Measurements from ENCODE around the gene SERP2. TPM values are rescaled to one million over a fixed set of nuclear protein-coding genes. Genes with fewer than 3 reads are reported as not detected.

SERP2 gene
- total and polyA plus RNA-seq, 9 of the 15 experiments (the other 6 are each of a cell fraction or from before 2014, with no cell fraction given): 0.13 TPM; not detected in 8

GRCh38 chr13:44382635-44383145 lies 9.1 kb downstream of the SERP2 start (continued):
- TF ChIP-seq TSHZ1 (CRISPR knock-in tag; IDR thresholded peaks at IDR 0.05): no peak
- no peak for TF ChIP-seq ZNF668 (CRISPR knock-in tag; IDR thresholded peaks at IDR 0.05)
- peak; percentile 50; the same call in 1 of the 2 replicates for TF ChIP-seq CREM (IDR thresholded peaks at IDR 0.05; ENCODE audit: low read depth)
- TF ChIP-seq ZNF143 (CRISPR knock-in tag; IDR thresholded peaks at IDR 0.05): no peak
- no peak for TF ChIP-seq SAP30 (IDR thresholded peaks at IDR 0.05; ENCODE audit: borderline replicate concordance, insufficient read depth, low read depth, low read length, poor library complexity, severe bottlenecking)
- TF ChIP-seq RBM22 (IDR thresholded peaks at IDR 0.05; ENCODE audit: low read depth, low read length, poor library complexity, severe bottlenecking): no peak
- TF ChIP-seq POLR2H (tag; IDR thresholded peaks at IDR 0.05; ENCODE audit: low read depth): no peak
- TF ChIP-seq ZNF12 (CRISPR knock-in tag; IDR thresholded peaks at IDR 0.05): no peak
- no peak for TF ChIP-seq RERE (CRISPR knock-in tag; IDR thresholded peaks at IDR 0.05; ENCODE audit: borderline replicate concordance)
- no peak for TF ChIP-seq ZBTB33 (CRISPR knock-in tag; IDR thresholded peaks at IDR 0.05)
- peak in 1 of 2 experiments; percentile 77; a peak in 2 of 4 replicates for TF ChIP-seq HDAC1 (IDR thresholded peaks at IDR 0.05)
- no peak for TF ChIP-seq ZNF778 (CRISPR knock-in tag; IDR thresholded peaks at IDR 0.05)
- no peak; the same call in 1 of the 2 replicates for TF ChIP-seq ZNF274 (IDR thresholded peaks at IDR 0.05; ENCODE audit: borderline replicate concordance, low read depth, low read length)
- TF ChIP-seq SIN3A (IDR thresholded peaks at IDR 0.05; ENCODE audit: borderline replicate concordance in 2 of 2, control insufficient read depth in 1 of 2, low read depth in 2 of 2, low read length in 2 of 2): no peak
- TF ChIP-seq TCF15 (CRISPR knock-in tag; IDR thresholded peaks at IDR 0.05): no peak
- TF ChIP-seq CHD1 (IDR thresholded peaks at IDR 0.05; ENCODE audit: low read length): no peak

All from K562 (cell line).